Thoracic aorta (tissue), 2 donors: ENCODE results near the gene LEMD3. TPM values are rescaled to one million over a fixed set of nuclear protein-coding genes. Genes with fewer than 3 reads are reported as not detected.

Source experiments
- ATAC-seq: fragments of 150-250 bp; one replicate; pipeline ENCODE4 v1.8.0; 2017; ENCODE audit warnings: low read depth; ENCODE audit not compliant: insufficient number of reproducible peaks, low FRiP score
- DNase-seq: peaks from one replicate; pipeline ENCODE4 v3.0.0-alpha.2; 2020; ENCODE audit warnings: low spot score
- H3K27ac ChIP-seq, 2 donors: fragments of 200-600 bp; sonication (generic); 1 replicate in 1 of 2; 2 replicates in 1 of 2; pipeline ENCODE4 v1.5.1; 2016; ENCODE audit warnings: mild to moderate bottlenecking in 2 of 2, moderate library complexity in 2 of 2
- H3K27me3 ChIP-seq: fragments of 200-600 bp; sonication (generic); replicated peaks from 2 replicates; pipeline ENCODE4 v1.6.0; 2016; ENCODE audit warnings: mild to moderate bottlenecking; ENCODE audit not compliant: insufficient read depth
- H3K36me3 ChIP-seq: fragments of 200-600 bp; sonication (generic); one replicate; pipeline ENCODE4 v1.5.1; 2016
- H3K4me1 ChIP-seq, 2 donors: fragments of 200-600 bp; sonication (generic); 1 replicate in 1 of 2; 2 replicates in 1 of 2; pipeline versions ENCODE4 v1.5.1 to v1.6.0; 2016; ENCODE audit warnings: low read depth in 2 of 2, mild to moderate bottlenecking in 1 of 2; ENCODE audit not compliant: control insufficient read depth in 1 of 2
- H3K4me3 ChIP-seq: fragments of 200-600 bp; sonication (generic); 2 replicates; pipeline ENCODE4 v1.5.1; 2016; ENCODE audit warnings: mild to moderate bottlenecking
- H3K9me3 ChIP-seq: fragments of 200-600 bp; sonication (generic); 2 replicates; pipeline ENCODE4 v1.5.1; 2016
- total RNA-seq, 2 donors: library from RNA; depleted of rRNA; stranded (reverse); fragments of >200 nt; gene quantifications; one replicate each; pipeline versions ENCODE4 v1.1.0 to v1.2.3, GENCODE V29; 2016
- TF ChIP-seq, protein P1 (sequence below): fragments of 200-600 bp; sonication (generic); IDR thresholded peaks from one replicate; pipeline ENCODE4 v1.5.1; 2019; ENCODE audit warnings: antibody characterized with exemption

Gene LEMD3
- total RNA-seq, 2 donors from 2014 or later = 21.8 to 61.4 TPM

DNA sequence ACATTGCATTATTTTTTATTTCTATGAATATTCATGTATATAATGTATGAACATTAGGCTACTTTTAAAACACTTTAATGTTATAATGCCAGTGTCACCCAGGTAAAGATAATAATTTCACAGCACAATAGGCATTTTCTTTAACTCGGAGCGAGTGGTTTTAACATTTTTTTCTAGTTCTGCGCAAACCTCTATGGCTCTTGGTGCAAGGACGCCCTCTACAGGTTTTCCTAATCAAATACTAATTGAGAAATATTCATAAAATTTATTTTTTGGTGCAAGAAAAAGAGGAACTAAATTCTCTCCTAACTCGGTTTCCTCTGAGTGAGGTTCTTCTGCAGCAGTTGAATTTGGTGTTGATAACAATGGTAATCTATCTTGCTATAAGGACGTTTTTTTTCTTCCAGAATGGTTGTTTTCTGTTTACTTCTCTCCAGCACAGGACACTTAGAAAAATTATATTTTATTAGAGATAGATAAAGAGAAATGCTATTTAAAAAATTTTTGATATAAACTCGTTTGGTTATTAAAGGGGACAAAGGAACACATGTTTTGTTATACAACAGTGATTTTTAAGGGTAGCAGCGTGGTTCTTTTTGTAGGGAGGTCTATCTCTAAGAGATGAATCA lies 45.8 kb upstream of the LEMD3 start:
- Histone ChIP-seq H3K4me1 (peaks cover 4 to 9% of the 10 kb centered on the region in 2 donors), H3K36me3 (no peaks in the 10 kb centered on the region), H3K27ac (no peak overlapping the region), H3K27me3 (no peaks in the 10 kb centered on the region), H3K9me3 (no peaks in the 10 kb centered on the region), H3K4me3 (no peak overlapping the region)
- TF ChIP-seq, protein P1, sequence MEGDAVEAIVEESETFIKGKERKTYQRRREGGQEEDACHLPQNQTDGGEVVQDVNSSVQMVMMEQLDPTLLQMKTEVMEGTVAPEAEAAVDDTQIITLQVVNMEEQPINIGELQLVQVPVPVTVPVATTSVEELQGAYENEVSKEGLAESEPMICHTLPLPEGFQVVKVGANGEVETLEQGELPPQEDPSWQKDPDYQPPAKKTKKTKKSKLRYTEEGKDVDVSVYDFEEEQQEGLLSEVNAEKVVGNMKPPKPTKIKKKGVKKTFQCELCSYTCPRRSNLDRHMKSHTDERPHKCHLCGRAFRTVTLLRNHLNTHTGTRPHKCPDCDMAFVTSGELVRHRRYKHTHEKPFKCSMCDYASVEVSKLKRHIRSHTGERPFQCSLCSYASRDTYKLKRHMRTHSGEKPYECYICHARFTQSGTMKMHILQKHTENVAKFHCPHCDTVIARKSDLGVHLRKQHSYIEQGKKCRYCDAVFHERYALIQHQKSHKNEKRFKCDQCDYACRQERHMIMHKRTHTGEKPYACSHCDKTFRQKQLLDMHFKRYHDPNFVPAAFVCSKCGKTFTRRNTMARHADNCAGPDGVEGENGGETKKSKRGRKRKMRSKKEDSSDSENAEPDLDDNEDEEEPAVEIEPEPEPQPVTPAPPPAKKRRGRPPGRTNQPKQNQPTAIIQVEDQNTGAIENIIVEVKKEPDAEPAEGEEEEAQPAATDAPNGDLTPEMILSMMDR = no peak
- no peak for ATAC-seq
- DNase-seq = no peak

DNA sequence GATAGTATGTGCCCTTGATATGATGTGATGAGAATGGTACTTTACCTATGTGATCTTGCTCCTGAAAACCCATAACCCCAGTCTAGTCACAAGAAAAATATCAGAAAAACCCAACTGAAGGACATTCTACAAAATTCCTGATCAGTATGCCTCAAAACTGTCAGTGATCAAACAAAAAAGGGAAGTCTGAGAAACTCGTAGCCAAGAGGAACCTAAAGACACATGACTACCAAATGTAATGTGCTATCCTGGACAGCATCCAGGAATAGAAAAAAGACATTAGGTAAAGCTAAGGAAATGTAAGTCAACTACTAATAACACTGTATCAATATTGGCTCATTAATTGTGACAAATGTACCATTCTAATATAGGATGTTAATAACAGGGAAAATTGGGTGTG lies 44.1 kb upstream of the LEMD3 start:
- Histone ChIP-seq H3K27ac (no peak overlapping the region), H3K27me3 (no peaks in the 10 kb centered on the region), H3K4me3 (no peak overlapping the region), H3K36me3 (no peaks in the 10 kb centered on the region), H3K9me3 (no peaks in the 10 kb centered on the region), H3K4me1 (peaks cover 4 to 9% of the 10 kb centered on the region in 2 donors)
- TF ChIP-seq, protein P1 = no peak
- ATAC-seq (no peak), DNase-seq (no peak)

GRCh38 chr12:65125975-65126374 lies 43.4 kb upstream of the LEMD3 start:
- Histone ChIP-seq H3K27me3 (no peaks in the 10 kb centered on the region), H3K4me3 (no peak overlapping the region), H3K4me1 (peaks cover 3 to 6% of the 10 kb centered on the region in 2 donors), H3K36me3 (no peaks in the 10 kb centered on the region), H3K27ac (no peak overlapping the region), H3K9me3 (no peaks in the 10 kb centered on the region)
- ATAC-seq (no peak), DNase-seq (no peak)
- TF ChIP-seq, protein P1 = no peak

GRCh38 chr12:65126482-65126881 lies 42.9 kb upstream of the LEMD3 start:
- ATAC-seq = no peak
- TF ChIP-seq, protein P1 = no peak

GRCh38 chr12:65133879-65134278 lies 35.5 kb upstream of the LEMD3 start:
- no peaks in the 10 kb centered on the region for H3K36me3 ChIP-seq
- no peaks in the 10 kb centered on the region for H3K4me1 ChIP-seq
- peaks cover 2% of the 10 kb centered on the region for H3K9me3 ChIP-seq
- TF ChIP-seq, protein P1 = no peak
- H3K4me3 ChIP-seq = no peak overlapping the region
- DNase-seq (no peak), ATAC-seq (no peak)
- no peak overlapping the region for H3K27ac ChIP-seq
- no peaks in the 10 kb centered on the region for H3K27me3 ChIP-seq

More at GRCh38 chr12:65126482-65126881, 42.9 kb upstream of the LEMD3 start:
- Histone ChIP-seq H3K4me1 (peaks cover 0 to 1% of the 10 kb centered on the region in 2 donors), H3K36me3 (no peaks in the 10 kb centered on the region), H3K9me3 (no peaks in the 10 kb centered on the region), H3K27me3 (no peaks in the 10 kb centered on the region), H3K27ac (no peak overlapping the region), H3K4me3 (no peak overlapping the region)
- no peak for DNase-seq
